Endothelial cell of umbilical vein (primary cell): ENCODE data around the gene HSPG2.

Source experiments
- EZH2 ChIP-seq: IDR thresholded peaks from 2 replicates; pipeline ENCODE4 v1.6.1; 2012; ENCODE audit warnings: borderline replicate concordance, low read depth, mild to moderate bottlenecking, moderate library complexity, low read length, inconsistent platforms; ENCODE audit not compliant: severe bottlenecking
- JUN ChIP-seq: IDR thresholded peaks from 2 replicates; pipeline ENCODE4 v1.6.1; 2011; ENCODE audit warnings: borderline replicate concordance, low read depth; ENCODE audit not compliant: insufficient read length, insufficient read depth
- MYC ChIP-seq: IDR thresholded peaks from one replicate; pipeline ENCODE4 v1.6.1; 2011; ENCODE audit warnings: mild to moderate bottlenecking, low read depth, low read length
- POLR2A ChIP-seq: IDR thresholded peaks from 2 replicates; pipeline ENCODE4 v1.6.1; 2012; ENCODE audit warnings: low read depth, mild to moderate bottlenecking, control low read depth, low read length
- POLR2AphosphoS5 ChIP-seq: IDR thresholded peaks from 2 replicates; pipeline ENCODE4 v1.6.1; 2012; ENCODE audit warnings: low read depth, mild to moderate bottlenecking, control low read depth, low read length, moderate library complexity; ENCODE audit not compliant: insufficient read depth
- TF ChIP-seq, protein P1 (sequence below), 2 donors: IDR thresholded peaks; 1 replicate in 1 of 2; 2 replicates in 1 of 2; pipeline ENCODE4 v1.5.1; 2011; ENCODE audit warnings: low read length in 2 of 2, mild to moderate bottlenecking in 2 of 2, moderate library complexity in 2 of 2, control low read depth in 1 of 2, inconsistent platforms in 1 of 2, low read depth in 1 of 2; ENCODE audit not compliant: insufficient read depth in 1 of 2; ENCODE audit errors: extremely low read depth in 1 of 2
- TF ChIP-seq, protein P2 (sequence below): IDR thresholded peaks from 2 replicates; pipeline ENCODE4 v1.6.1; 2011; ENCODE audit not compliant: insufficient read depth, insufficient read length

DNA sequence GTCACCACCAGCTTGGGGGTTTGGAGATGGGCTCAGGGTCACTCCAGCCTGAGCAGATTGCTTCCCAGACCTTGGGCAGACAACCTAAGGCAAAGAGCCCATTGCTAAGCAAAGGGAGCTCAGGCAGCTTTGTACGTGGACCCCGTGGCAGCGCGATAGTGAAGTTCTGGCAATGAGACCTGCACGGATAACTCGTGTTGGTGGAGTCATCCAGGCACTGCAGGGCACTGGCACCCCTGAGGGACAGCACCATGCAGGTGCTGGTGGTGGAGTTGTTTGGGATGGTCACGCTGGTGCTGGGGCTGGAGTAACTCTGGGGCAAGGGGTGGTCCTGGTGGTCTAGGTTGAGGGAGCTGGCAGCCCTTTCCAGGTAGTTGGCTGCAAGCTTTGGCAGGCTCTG is 13.6 kb upstream of the HSPG2 start:
- TF ChIP-seq, protein P1, sequence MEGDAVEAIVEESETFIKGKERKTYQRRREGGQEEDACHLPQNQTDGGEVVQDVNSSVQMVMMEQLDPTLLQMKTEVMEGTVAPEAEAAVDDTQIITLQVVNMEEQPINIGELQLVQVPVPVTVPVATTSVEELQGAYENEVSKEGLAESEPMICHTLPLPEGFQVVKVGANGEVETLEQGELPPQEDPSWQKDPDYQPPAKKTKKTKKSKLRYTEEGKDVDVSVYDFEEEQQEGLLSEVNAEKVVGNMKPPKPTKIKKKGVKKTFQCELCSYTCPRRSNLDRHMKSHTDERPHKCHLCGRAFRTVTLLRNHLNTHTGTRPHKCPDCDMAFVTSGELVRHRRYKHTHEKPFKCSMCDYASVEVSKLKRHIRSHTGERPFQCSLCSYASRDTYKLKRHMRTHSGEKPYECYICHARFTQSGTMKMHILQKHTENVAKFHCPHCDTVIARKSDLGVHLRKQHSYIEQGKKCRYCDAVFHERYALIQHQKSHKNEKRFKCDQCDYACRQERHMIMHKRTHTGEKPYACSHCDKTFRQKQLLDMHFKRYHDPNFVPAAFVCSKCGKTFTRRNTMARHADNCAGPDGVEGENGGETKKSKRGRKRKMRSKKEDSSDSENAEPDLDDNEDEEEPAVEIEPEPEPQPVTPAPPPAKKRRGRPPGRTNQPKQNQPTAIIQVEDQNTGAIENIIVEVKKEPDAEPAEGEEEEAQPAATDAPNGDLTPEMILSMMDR (IDR thresholded peaks at IDR 0.05; ENCODE audit: extremely low read depth in 1 of 2, insufficient read depth in 1 of 2, low read depth in 1 of 2, low read length in 2 of 2) = no peak
- TF ChIP-seq POLR2A = no peak
- TF ChIP-seq EZH2 = no peak
- TF ChIP-seq POLR2AphosphoS5 = no peak
- TF ChIP-seq MYC = no peak
- TF ChIP-seq, protein P2, sequence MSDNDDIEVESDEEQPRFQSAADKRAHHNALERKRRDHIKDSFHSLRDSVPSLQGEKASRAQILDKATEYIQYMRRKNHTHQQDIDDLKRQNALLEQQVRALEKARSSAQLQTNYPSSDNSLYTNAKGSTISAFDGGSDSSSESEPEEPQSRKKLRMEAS = no peak
- TF ChIP-seq JUN = no peak
